ENCODE measurements around the gene PCDHGB5. TPM values are rescaled to one million over a fixed set of nuclear protein-coding genes. Genes with fewer than 3 reads are reported as not detected.
"Not testable (repeated sequence)": the region's sequence is repeated elsewhere in the genome, so short reads cannot be mapped to it uniquely, and the experiment has no call there.

The PCDHGB5 gene
- polyA plus RNA-seq, 3 donors = 0.11 to 3.1 (median 2.3) TPM

GRCh38 chr5:141430332-141431113 lies 32.8 kb downstream of the PCDHGB5 start, which contains the start of gene PCDHGA12:
TSS of gene PCDHGA12 (plus strand) at chr5:141430507. CDS start at chr5:141430760, 253 bp downstream.
- WGBS, 3 donors = 7 to 12% (median 11%) methylated on average over 33 of the region's 33 CpGs

GRCh38 chr5:141431286-141431685 lies 33.5 kb downstream of the PCDHGB5 start:
- 9 to 14% (median 13%) methylated on average over 37 of the region's 37 CpGs for WGBS, 3 donors
- H3K27ac ChIP-seq (ENCODE audit: low read depth, low read length) = no peak overlapping the region

More at GRCh38 chr5:141430332-141431113, 32.8 kb downstream of the PCDHGB5 start, which contains the start of gene PCDHGA12:
- no peak within 1 kb of the TSS for H3K27ac ChIP-seq (ENCODE audit: low read depth, low read length)

DNA sequence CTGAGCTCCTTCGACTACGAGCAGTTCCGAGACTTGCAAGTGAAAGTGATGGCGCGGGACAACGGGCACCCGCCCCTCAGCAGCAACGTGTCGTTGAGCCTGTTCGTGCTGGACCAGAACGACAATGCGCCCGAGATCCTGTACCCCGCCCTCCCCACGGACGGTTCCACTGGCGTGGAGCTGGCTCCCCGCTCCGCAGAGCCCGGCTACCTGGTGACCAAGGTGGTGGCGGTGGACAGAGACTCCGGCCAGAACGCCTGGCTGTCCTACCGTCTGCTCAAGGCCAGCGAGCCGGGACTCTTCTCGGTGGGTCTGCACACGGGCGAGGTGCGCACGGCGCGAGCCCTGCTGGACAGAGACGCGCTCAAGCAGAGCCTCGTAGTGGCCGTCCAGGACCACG lies 34.6 kb downstream of the PCDHGB5 start:
- 25 to 35% (median 31%) methylated on average over 25 to 38 of the region's 38 CpGs for WGBS, 3 donors
- not testable (repeated sequence) for H3K27ac ChIP-seq (ENCODE audit: low read depth, low read length)

- H3K27ac ChIP-seq (ENCODE audit: low read depth, low read length) = not testable (repeated sequence)
- 18 to 29% (median 28%) methylated on average over 25 to 29 of the region's 29 CpGs for WGBS, 3 donors
Observed at GRCh38 chr5:141432726-141433125, 35.0 kb downstream of the PCDHGB5 start.

DNA sequence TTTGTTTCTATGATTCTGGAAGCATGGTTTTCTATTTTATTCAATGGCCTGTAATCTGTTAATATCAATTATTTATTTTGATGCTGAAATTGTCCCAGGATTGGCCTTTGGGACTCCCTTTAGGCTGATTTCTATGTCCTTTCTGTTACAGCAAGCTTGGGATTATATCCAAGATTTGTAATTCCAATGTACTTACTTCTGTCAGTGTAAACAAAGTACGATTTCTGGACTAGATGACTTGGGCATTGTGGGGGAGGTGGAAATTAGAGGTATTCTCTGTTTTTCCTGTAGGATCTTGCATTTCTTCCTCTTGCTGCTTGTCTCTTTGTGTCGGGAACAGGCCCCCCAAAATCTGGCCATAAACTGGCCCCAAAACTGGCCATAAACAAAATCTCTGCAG lies 36.3 kb downstream of the PCDHGB5 start:
- no peak overlapping the region for H3K27ac ChIP-seq (ENCODE audit: low read depth, low read length)
- 68 to 80% (median 76%) methylated on average over 2 of the region's 2 CpGs for WGBS, 3 donors

- 91 to 93% (median 93%) methylated on average over 2 of the region's 2 CpGs for WGBS, 3 donors
- H3K27ac ChIP-seq (ENCODE audit: low read depth, low read length) = no peak overlapping the region
Observed at GRCh38 chr5:141437221-141437620, 39.5 kb downstream of the PCDHGB5 start.

DNA sequence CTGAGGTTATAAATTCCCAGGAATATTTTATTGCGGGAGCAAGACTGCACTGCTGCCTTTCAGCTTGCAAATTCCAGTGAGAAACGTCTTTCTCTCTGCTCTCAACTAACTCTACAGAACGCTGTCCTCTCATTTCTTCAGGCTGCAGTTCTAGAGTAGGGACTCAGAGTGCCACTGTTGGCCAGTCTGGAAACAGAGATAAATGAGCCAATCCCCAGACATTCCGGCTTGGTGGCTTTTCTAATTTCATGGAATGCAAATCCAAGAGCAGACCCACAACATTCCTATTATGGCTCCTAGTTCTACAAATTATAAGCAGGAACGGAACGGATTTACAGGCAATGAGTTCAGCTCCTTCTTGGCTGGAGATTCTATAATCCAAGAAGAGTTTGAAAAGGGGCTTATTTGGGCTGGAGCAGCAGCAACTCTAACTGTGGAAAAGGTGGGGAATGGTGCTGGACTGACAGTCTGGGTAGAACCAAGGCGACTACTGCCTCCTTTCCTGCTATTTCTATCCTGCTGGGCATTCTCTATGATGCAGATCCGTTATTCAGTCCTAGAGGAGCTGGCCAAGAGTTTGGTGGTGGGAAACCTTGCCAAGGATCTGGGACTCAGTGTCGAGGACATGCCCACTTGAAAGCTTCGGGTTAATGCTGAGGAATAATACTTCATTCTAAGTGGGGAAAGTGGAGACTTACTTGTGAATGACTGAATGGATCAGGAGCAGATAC lies 41.8 kb downstream of the PCDHGB5 start:
- 60 to 69% (median 69%) methylated on average over 10 of the region's 10 CpGs for WGBS, 3 donors

GRCh38 chr5:141440341-141440740 lies 42.6 kb downstream of the PCDHGB5 start:
- H3K27ac ChIP-seq (ENCODE audit: low read depth, low read length) = no peak overlapping the region
- 92 to 95% (median 93%) methylated on average over 9 of the region's 9 CpGs for WGBS, 3 donors

More for the DNA sequence above, 41.8 kb downstream of the PCDHGB5 start:
- no peak overlapping the region for H3K27ac ChIP-seq (ENCODE audit: low read depth, low read length)

- H3K27ac ChIP-seq (ENCODE audit: low read depth, low read length) = no peak overlapping the region
- WGBS, 3 donors = 44 to 52% (median 51%) methylated on average over 50 of the region's 50 CpGs
Observed at GRCh38 chr5:141441571-141442170, 43.9 kb downstream of the PCDHGB5 start.

Other genes with a start within 250 kb of the PCDHGB5 start
- gene PCDHB6, start 247.9 kb upstream of the PCDHGB5 start, polyA plus RNA-seq = under 1 TPM in 2 of 3 donors, not detected in 1; 0.33 to 0.46 TPM
- 1 to 10 TPM in 1 of 3 donors, under 1 TPM in 2; 0.20 to 1.5 (median 0.79) TPM for gene PCDHB7, start 225.3 kb upstream of the PCDHGB5 start, polyA plus RNA-seq
- gene PCDHB8, start 220.2 kb upstream of the PCDHGB5 start, polyA plus RNA-seq = 1 to 10 TPM in 1 of 3 donors, under 1 TPM in 1, not detected in 1; 0.42 to 1.2 TPM
- gene PCDHB16, start 215.6 kb upstream of the PCDHGB5 start, polyA plus RNA-seq = 1 to 10 TPM in 1 of 3 donors, under 1 TPM in 2; 0.72 to 1.4 (median 0.90) TPM
- under 1 TPM; 0.38 to 0.88 (median 0.79) TPM for gene PCDHB9, start 210.8 kb upstream of the PCDHGB5 start, polyA plus RNA-seq
- gene PCDHB10, start 205.6 kb upstream of the PCDHGB5 start, polyA plus RNA-seq = 1 to 10 TPM in 1 of 3 donors, under 1 TPM in 2; 0.41 to 1.1 (median 0.67) TPM
- gene PCDHB11, start 198.3 kb upstream of the PCDHGB5 start, polyA plus RNA-seq = 1 to 10 TPM in 2 of 3 donors, under 1 TPM in 1; 0.45 to 1.4 (median 1.0) TPM
- gene PCDHB12, start 189.2 kb upstream of the PCDHGB5 start, polyA plus RNA-seq = 1 to 10 TPM in 2 of 3 donors, under 1 TPM in 1; 0.81 to 1.2 (median 1.2) TPM
- 1 to 10 TPM in 2 of 3 donors, under 1 TPM in 1; 0.34 to 1.7 (median 1.3) TPM for gene PCDHB13, start 184.0 kb upstream of the PCDHGB5 start, polyA plus RNA-seq
- 1 to 10 TPM; 1.3 to 2.5 (median 1.4) TPM for gene PCDHB14, start 174.6 kb upstream of the PCDHGB5 start, polyA plus RNA-seq
- 1 to 10 TPM in 2 of 3 donors, under 1 TPM in 1; 0.79 to 3.2 (median 2.0) TPM for gene PCDHB15, start 152.6 kb upstream of the PCDHGB5 start, polyA plus RNA-seq
- gene SLC25A2, start 93.9 kb upstream of the PCDHGB5 start, polyA plus RNA-seq = under 1 TPM in 1 of 3 donors, not detected in 2; 0.03 TPM
- 10 to 100 TPM; 32.2 to 62.0 (median 59.1) TPM for gene TAF7, start 77.2 kb upstream of the PCDHGB5 start, polyA plus RNA-seq
- under 1 TPM in 2 of 3 donors, not detected in 1; 0.10 to 0.25 TPM for gene PCDHGA1, start 67.4 kb upstream of the PCDHGB5 start, polyA plus RNA-seq
- gene PCDHGA2, start 59.2 kb upstream of the PCDHGB5 start, polyA plus RNA-seq = 1 to 10 TPM in 1 of 3 donors, under 1 TPM in 2; 0.56 to 1.3 (median 0.89) TPM
- under 1 TPM; 0.45 to 0.82 (median 0.54) TPM for gene PCDHGA3, start 54.1 kb upstream of the PCDHGB5 start, polyA plus RNA-seq
- under 1 TPM; 0.11 to 0.36 (median 0.30) TPM for gene PCDHGB1, start 47.8 kb upstream of the PCDHGB5 start, polyA plus RNA-seq
- gene PCDHGA4, start 42.9 kb upstream of the PCDHGB5 start, polyA plus RNA-seq = under 1 TPM; 0.34 to 0.98 (median 0.82) TPM
- gene PCDHGB2, start 38.0 kb upstream of the PCDHGB5 start, polyA plus RNA-seq = under 1 TPM; 0.58 to 0.90 (median 0.71) TPM
- gene PCDHGA5, start 33.8 kb upstream of the PCDHGB5 start, polyA plus RNA-seq = under 1 TPM; 0.34 to 0.52 (median 0.43) TPM
- gene PCDHGB3, start 27.7 kb upstream of the PCDHGB5 start, polyA plus RNA-seq = under 1 TPM; 0.34 to 0.52 (median 0.40) TPM
- 1 to 10 TPM in 1 of 3 donors, under 1 TPM in 2; 0.45 to 1.3 (median 0.83) TPM for gene PCDHGA6, start 24.1 kb upstream of the PCDHGB5 start, polyA plus RNA-seq
- under 1 TPM; 0.11 to 0.38 (median 0.31) TPM for gene PCDHGA7, start 15.2 kb upstream of the PCDHGB5 start, polyA plus RNA-seq
- 1 to 10 TPM in 1 of 3 donors, under 1 TPM in 2; 0.34 to 1.2 (median 0.60) TPM for gene PCDHGB4, start 10.2 kb upstream of the PCDHGB5 start, polyA plus RNA-seq
- gene PCDHGA8, start 5.3 kb upstream of the PCDHGB5 start, polyA plus RNA-seq = under 1 TPM; 0.07 to 0.45 (median 0.10) TPM
- gene PCDHGA9, start 4.8 kb downstream of the PCDHGB5 start, polyA plus RNA-seq = under 1 TPM; 0.51 to 0.89 (median 0.67) TPM
- gene PCDHGB6, start 10.1 kb downstream of the PCDHGB5 start, polyA plus RNA-seq = 1 to 10 TPM; 1.0 to 2.4 (median 1.0) TPM
- gene PCDHGA10, start 15.0 kb downstream of the PCDHGB5 start, polyA plus RNA-seq = 1 to 10 TPM in 1 of 3 donors, under 1 TPM in 2; 0.64 to 1.8 (median 0.79) TPM
- 1 to 10 TPM; 2.3 to 4.9 (median 2.6) TPM for gene PCDHGB7, start 19.7 kb downstream of the PCDHGB5 start, polyA plus RNA-seq
- 1 to 10 TPM in 1 of 3 donors, under 1 TPM in 2; 0.32 to 1.1 (median 0.79) TPM for gene PCDHGA11, start 23.1 kb downstream of the PCDHGB5 start, polyA plus RNA-seq
- 1 to 10 TPM in 2 of 3 donors, under 1 TPM in 1; 0.48 to 2.0 (median 1.2) TPM for gene PCDHGA12, start 32.6 kb downstream of the PCDHGB5 start, polyA plus RNA-seq
- 100 to 1,000 TPM in 1 of 3 donors, 10 to 100 TPM in 2; 21.7 to 106 (median 37.2) TPM for gene PCDHGC3, start 78.0 kb downstream of the PCDHGB5 start, polyA plus RNA-seq
- under 1 TPM; 0.05 to 0.34 (median 0.15) TPM for gene PCDHGC4, start 87.1 kb downstream of the PCDHGB5 start, polyA plus RNA-seq
- gene PCDHGC5, start 91.1 kb downstream of the PCDHGB5 start, polyA plus RNA-seq = under 1 TPM; 0.06 to 0.56 (median 0.07) TPM
- gene DIAPH1, start 221.1 kb downstream of the PCDHGB5 start, polyA plus RNA-seq = 10 to 100 TPM; 30.1 to 33.4 (median 31.9) TPM
- gene HDAC3, start 238.9 kb downstream of the PCDHGB5 start, polyA plus RNA-seq = 10 to 100 TPM; 27.2 to 53.6 (median 35.3) TPM
- 1 to 10 TPM; 1.4 to 2.6 (median 1.5) TPM for gene RELL2, start 239.1 kb downstream of the PCDHGB5 start, polyA plus RNA-seq